ENCODE data around the gene TRPT1.

TRPT1 gene

DNA sequence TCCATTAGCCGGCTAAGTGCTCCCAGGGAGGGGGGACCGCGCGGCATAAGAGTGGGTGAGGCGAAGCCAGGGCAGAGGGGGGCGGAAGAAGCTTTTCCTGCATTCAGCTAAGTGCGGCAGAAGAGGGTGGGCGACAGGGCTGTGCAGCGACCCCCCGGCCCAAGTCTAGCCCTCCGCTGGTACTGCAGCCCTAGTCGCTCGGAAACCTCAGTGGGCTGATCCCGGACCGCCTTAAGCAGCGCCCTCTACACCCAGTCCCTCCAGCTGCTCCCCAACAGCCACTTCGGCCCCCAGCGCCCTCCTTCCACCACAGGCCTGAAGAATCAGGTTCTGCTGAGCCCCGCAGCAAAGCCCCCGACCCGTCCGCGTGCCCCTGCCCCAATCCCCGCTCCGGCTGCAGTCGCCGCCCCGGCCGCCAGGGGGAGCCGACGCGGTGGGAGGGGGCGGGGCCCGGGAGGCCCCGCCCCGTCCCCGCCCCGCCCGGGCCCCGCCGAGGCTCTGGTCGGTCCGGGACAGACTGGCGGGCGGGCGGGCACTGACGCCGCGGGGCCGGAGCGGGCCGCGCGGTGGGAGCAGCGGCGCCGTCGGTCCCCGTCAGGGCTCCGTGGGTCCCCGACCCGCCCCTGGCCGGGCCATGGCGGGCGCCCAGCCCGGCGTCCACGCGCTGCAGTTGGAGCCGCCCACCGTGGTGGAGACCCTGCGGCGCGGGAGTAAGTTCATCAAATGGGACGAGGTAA is 25.2 kb upstream of the TRPT1 start, which contains the start of gene PLCB3:
Gene PLCB3 (plus strand): TSS at position 515 of the 737 bp plus-strand sequence. CDS start 120 bp downstream, at position 635.
- TF ChIP-seq TCF4 (CRISPR knock-in tag; IDR thresholded peaks at IDR 0.05; ENCODE audit: borderline replicate concordance) (no peak), CSDC2 (CRISPR knock-in tag; IDR thresholded peaks at IDR 0.05) (no peak), ZNF8 (CRISPR knock-in tag; IDR thresholded peaks at IDR 0.05) (no peak), ESRRG (CRISPR knock-in tag; IDR thresholded peaks at IDR 0.05) (no peak), ZC3H10 (CRISPR knock-in tag; IDR thresholded peaks at IDR 0.05) (no peak), ZNF70 (CRISPR knock-in tag; IDR thresholded peaks at IDR 0.05) (no peak), SNAI2 (CRISPR knock-in tag; IDR thresholded peaks at IDR 0.05) (no peak), ZFP3 (CRISPR knock-in tag; IDR thresholded peaks at IDR 0.05) (no peak), GLIS3 (CRISPR knock-in tag; IDR thresholded peaks at IDR 0.05) (no peak)
- TF ChIP-seq, protein P1, sequence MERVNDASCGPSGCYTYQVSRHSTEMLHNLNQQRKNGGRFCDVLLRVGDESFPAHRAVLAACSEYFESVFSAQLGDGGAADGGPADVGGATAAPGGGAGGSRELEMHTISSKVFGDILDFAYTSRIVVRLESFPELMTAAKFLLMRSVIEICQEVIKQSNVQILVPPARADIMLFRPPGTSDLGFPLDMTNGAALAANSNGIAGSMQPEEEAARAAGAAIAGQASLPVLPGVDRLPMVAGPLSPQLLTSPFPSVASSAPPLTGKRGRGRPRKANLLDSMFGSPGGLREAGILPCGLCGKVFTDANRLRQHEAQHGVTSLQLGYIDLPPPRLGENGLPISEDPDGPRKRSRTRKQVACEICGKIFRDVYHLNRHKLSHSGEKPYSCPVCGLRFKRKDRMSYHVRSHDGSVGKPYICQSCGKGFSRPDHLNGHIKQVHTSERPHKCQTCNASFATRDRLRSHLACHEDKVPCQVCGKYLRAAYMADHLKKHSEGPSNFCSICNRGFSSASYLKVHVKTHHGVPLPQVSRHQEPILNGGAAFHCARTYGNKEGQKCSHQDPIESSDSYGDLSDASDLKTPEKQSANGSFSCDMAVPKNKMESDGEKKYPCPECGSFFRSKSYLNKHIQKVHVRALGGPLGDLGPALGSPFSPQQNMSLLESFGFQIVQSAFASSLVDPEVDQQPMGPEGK (CRISPR knock-in tag; IDR thresholded peaks at IDR 0.05; ENCODE audit: borderline replicate concordance), result no peak
- peak; percentile 14 for ATAC-seq

DNA sequence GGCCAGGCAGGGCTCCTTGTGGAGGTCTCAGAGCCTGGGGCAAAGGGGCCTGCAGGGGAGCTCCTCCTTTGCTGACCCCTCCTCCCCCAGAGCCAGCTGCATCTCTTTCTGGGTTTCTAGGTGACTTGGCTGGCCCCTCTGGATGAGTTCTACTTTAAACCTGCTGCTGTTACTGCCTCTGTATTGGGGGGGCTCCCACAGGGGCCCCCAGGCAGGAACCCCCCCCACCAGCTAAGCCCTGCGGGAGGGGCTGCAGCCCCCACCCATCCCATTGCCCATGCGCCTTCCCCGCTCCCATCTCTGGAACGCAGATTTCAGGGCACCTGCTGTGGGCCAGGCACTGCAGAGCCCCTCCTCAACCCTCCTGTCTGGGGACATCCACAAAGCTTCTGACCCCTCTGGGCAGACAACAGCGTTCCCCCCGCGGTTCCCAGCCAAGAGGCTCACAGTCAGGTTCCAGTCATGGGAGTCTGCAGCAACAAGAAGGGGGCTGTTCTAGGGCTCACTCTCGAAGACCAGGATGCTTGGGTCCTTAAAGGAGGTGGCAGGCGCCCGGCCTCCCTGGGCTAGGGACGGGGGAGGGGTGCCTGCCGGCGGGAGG is 24.5 kb upstream of the TRPT1 start:
- peak; percentile 4; the same call in 2 of the 3 replicates for ATAC-seq
- TF ChIP-seq ZNF565 (CRISPR knock-in tag; conservative IDR thresholded peaks at IDR 0.05; ENCODE audit: low read depth) (no peak), BACH2 (CRISPR knock-in tag; IDR thresholded peaks at IDR 0.05; ENCODE audit: borderline replicate concordance) (no peak), GLIS3 (CRISPR knock-in tag; IDR thresholded peaks at IDR 0.05) (no peak), TCF4 (CRISPR knock-in tag; IDR thresholded peaks at IDR 0.05; ENCODE audit: borderline replicate concordance) (no peak), ISL1 (CRISPR knock-in tag; IDR thresholded peaks at IDR 0.05) (no peak), ARNTL (CRISPR knock-in tag; IDR thresholded peaks at IDR 0.05; ENCODE audit: borderline replicate concordance, low read depth) (no peak), CSDC2 (CRISPR knock-in tag; IDR thresholded peaks at IDR 0.05) (no peak), OSR1 (CRISPR knock-in tag; IDR thresholded peaks at IDR 0.05) (no peak), ESRRG (CRISPR knock-in tag; IDR thresholded peaks at IDR 0.05) (no peak), ZNF70 (CRISPR knock-in tag; IDR thresholded peaks at IDR 0.05) (no peak), TOX (CRISPR knock-in tag; IDR thresholded peaks at IDR 0.05; ENCODE audit: borderline replicate concordance) (no peak), ZNF8 (CRISPR knock-in tag; IDR thresholded peaks at IDR 0.05) (no peak)
- TF ChIP-seq, protein P2, sequence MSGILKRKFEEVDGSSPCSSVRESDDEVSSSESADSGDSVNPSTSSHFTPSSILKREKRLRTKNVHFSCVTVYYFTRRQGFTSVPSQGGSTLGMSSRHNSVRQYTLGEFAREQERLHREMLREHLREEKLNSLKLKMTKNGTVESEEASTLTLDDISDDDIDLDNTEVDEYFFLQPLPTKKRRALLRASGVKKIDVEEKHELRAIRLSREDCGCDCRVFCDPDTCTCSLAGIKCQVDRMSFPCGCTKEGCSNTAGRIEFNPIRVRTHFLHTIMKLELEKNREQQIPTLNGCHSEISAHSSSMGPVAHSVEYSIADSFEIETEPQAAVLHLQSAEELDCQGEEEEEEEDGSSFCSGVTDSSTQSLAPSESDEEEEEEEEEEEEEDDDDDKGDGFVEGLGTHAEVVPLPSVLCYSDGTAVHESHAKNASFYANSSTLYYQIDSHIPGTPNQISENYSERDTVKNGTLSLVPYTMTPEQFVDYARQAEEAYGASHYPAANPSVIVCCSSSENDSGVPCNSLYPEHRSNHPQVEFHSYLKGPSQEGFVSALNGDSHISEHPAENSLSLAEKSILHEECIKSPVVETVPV (CRISPR knock-in tag; IDR thresholded peaks at IDR 0.05), result no peak
- TF ChIP-seq, protein P3, sequence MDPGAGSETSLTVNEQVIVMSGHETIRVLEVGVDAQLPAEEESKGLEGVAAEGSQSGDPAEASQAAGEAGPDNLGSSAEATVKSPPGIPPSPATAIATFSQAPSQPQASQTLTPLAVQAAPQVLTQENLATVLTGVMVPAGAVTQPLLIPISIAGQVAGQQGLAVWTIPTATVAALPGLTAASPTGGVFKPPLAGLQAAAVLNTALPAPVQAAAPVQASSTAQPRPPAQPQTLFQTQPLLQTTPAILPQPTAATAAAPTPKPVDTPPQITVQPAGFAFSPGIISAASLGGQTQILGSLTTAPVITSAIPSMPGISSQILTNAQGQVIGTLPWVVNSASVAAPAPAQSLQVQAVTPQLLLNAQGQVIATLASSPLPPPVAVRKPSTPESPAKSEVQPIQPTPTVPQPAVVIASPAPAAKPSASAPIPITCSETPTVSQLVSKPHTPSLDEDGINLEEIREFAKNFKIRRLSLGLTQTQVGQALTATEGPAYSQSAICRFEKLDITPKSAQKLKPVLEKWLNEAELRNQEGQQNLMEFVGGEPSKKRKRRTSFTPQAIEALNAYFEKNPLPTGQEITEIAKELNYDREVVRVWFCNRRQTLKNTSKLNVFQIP (CRISPR knock-in tag; IDR thresholded peaks at IDR 0.05; ENCODE audit: borderline replicate concordance, low read depth), result no peak
- TF ChIP-seq, protein P1 (CRISPR knock-in tag; IDR thresholded peaks at IDR 0.05; ENCODE audit: borderline replicate concordance), result no peak
- TF ChIP-seq, protein P4, sequence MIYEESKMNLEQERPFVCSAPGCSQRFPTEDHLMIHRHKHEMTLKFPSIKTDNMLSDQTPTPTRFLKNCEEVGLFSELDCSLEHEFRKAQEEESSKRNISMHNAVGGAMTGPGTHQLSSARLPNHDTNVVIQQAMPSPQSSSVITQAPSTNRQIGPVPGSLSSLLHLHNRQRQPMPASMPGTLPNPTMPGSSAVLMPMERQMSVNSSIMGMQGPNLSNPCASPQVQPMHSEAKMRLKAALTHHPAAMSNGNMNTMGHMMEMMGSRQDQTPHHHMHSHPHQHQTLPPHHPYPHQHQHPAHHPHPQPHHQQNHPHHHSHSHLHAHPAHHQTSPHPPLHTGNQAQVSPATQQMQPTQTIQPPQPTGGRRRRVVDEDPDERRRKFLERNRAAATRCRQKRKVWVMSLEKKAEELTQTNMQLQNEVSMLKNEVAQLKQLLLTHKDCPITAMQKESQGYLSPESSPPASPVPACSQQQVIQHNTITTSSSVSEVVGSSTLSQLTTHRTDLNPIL (CRISPR knock-in tag; IDR thresholded peaks at IDR 0.05; ENCODE audit: low read depth), result no peak
